DOHH2 (cell line): ENCODE measurements around the gene DUSP16.

Experiments used
- H3F3A ChIP-seq: fragments of 200-600 bp; sonication (generic), shearing (Covaris generic); 2 replicates; pipeline ENCODE4 v1.6.0; 2016; ENCODE audit warnings: antibody characterized with exemption, mild to moderate bottlenecking; ENCODE audit not compliant: control insufficient read depth, insufficient read depth
- H3K27ac ChIP-seq: fragments of 200-600 bp; sonication (generic); 2 replicates; pipeline ENCODE4 v1.5.1; 2014; ENCODE audit warnings: low read depth, mild to moderate bottlenecking, low read length, moderate library complexity
- H3K27me3 ChIP-seq: fragments of 200-600 bp; sonication (generic); 2 replicates; pipeline ENCODE4 v1.6.1; 2014; ENCODE audit warnings: mild to moderate bottlenecking, low read length, mixed read lengths; ENCODE audit not compliant: control insufficient read depth
- H3K36me3 ChIP-seq: fragments of 200-600 bp; sonication (generic); 2 replicates; pipeline ENCODE4 v1.6.1; 2014; ENCODE audit warnings: mild to moderate bottlenecking, low read length, moderate library complexity, mixed read lengths; ENCODE audit not compliant: control insufficient read depth
- H3K4me1 ChIP-seq: fragments of 200-600 bp; sonication (generic); 2 replicates; pipeline ENCODE4 v1.6.1; 2014; ENCODE audit warnings: mild to moderate bottlenecking, low read length, mixed read lengths; ENCODE audit not compliant: control insufficient read depth
- H3K4me2 ChIP-seq: fragments of 200-600 bp; sonication (generic); 2 replicates; pipeline ENCODE4 v1.6.0; 2014; ENCODE audit warnings: mild to moderate bottlenecking, low read length, moderate library complexity
- H3K4me3 ChIP-seq: fragments of 200-600 bp; sonication (generic); 2 replicates; pipeline ENCODE4 v1.5.1; 2014; ENCODE audit warnings: mild to moderate bottlenecking, low read length, mixed read lengths
- H3K79me2 ChIP-seq: fragments of 200-600 bp; sonication (generic); 2 replicates; pipeline ENCODE4 v1.6.1; 2014; ENCODE audit warnings: mild to moderate bottlenecking, low read length, mixed read lengths; ENCODE audit not compliant: control insufficient read depth
- H3K9me2 ChIP-seq: fragments of 200-600 bp; sonication (generic); replicated peaks from 2 replicates; pipeline ENCODE4 v1.6.1; 2014; ENCODE audit warnings: mild to moderate bottlenecking, low read length, mixed read lengths; ENCODE audit not compliant: control insufficient read depth
- H3K9me3 ChIP-seq: fragments of 200-600 bp; sonication (generic); 2 replicates; pipeline ENCODE4 v1.6.1; 2014; ENCODE audit warnings: antibody characterized with exemption, low read length, mixed read lengths; ENCODE audit not compliant: control insufficient read depth, insufficient read depth
- H4K20me1 ChIP-seq: fragments of 200-600 bp; sonication (generic); 2 replicates; pipeline ENCODE4 v1.6.0; 2014; ENCODE audit warnings: low read depth, mild to moderate bottlenecking, antibody characterized with exemption, low read length, moderate library complexity; ENCODE audit not compliant: control insufficient read depth, insufficient read depth
- CTCF ChIP-seq: fragments of 200-600 bp; sonication (generic); IDR thresholded peaks from one replicate; pipeline ENCODE4 v1.5.1; 2014; ENCODE audit warnings: antibody characterized with exemption, mild to moderate bottlenecking, low read depth, low read length; ENCODE audit not compliant: poor library complexity, severe bottlenecking
- EZH2phosphoT487 ChIP-seq: fragments of 200-600 bp; sonication (generic); IDR thresholded peaks from 2 replicates; pipeline ENCODE4 v1.6.1; 2017; ENCODE audit warnings: borderline replicate concordance, mild to moderate bottlenecking, antibody characterized with exemption, low read length, moderate library complexity, mixed read lengths

DUSP16 gene

GRCh38 chr12:12508612-12509011 is 54.1 kb downstream of the DUSP16 start:
- Histone ChIP-seq H3F3A (no peaks in the 10 kb centered on the region), H3K79me2 (no peaks in the 10 kb centered on the region)

GRCh38 chr12:12507121-12507520 is 55.5 kb downstream of the DUSP16 start:
- H3K4me2 ChIP-seq, result no peak overlapping the region
- H3K4me3 ChIP-seq, result no peak overlapping the region
- H3F3A ChIP-seq, result no peaks in the 10 kb centered on the region
- no peaks in the 10 kb centered on the region for H3K9me3 ChIP-seq
- peaks cover 15% of the 10 kb centered on the region; the same call in 1 of the 2 replicates for H3K27me3 ChIP-seq
- H3K79me2 ChIP-seq, result no peaks in the 10 kb centered on the region
- no peak overlapping the region for H3K27ac ChIP-seq
- no peaks in the 10 kb centered on the region for H4K20me1 ChIP-seq
- H3K36me3 ChIP-seq, result no peaks in the 10 kb centered on the region
- H3K4me1 ChIP-seq, result no peaks in the 10 kb centered on the region
- TF ChIP-seq EZH2phosphoT487, result no peak
- no peak for TF ChIP-seq CTCF
- H3K9me2 ChIP-seq, result no peaks in the 10 kb centered on the region

More at GRCh38 chr12:12508612-12509011, 54.1 kb downstream of the DUSP16 start:
- H3K36me3 ChIP-seq, result no peaks in the 10 kb centered on the region
- no peaks in the 10 kb centered on the region for H4K20me1 ChIP-seq
- H3K9me2 ChIP-seq, result no peaks in the 10 kb centered on the region
- H3K27ac ChIP-seq, result no peak overlapping the region
- no peaks in the 10 kb centered on the region for H3K9me3 ChIP-seq
- no peak for TF ChIP-seq EZH2phosphoT487
- H3K4me2 ChIP-seq, result no peak overlapping the region
- peaks cover 24% of the 10 kb centered on the region for H3K27me3 ChIP-seq
- no peak overlapping the region for H3K4me3 ChIP-seq
- H3K4me1 ChIP-seq, result no peaks in the 10 kb centered on the region

- Histone ChIP-seq H3K27ac (no peak overlapping the region), H3K9me2 (no peaks in the 10 kb centered on the region), H3F3A (no peaks in the 10 kb centered on the region), H4K20me1 (no peaks in the 10 kb centered on the region), H3K4me1 (no peaks in the 10 kb centered on the region), H3K79me2 (no peaks in the 10 kb centered on the region), H3K9me3 (no peaks in the 10 kb centered on the region), H3K4me3 (no peak overlapping the region), H3K27me3 (peaks cover 9% of the 10 kb centered on the region; the same call in 1 of the 2 replicates), H3K4me2 (no peak overlapping the region), H3K36me3 (no peaks in the 10 kb centered on the region)
- no peak for TF ChIP-seq CTCF
- TF ChIP-seq EZH2phosphoT487, result no peak
Measured at GRCh38 chr12:12506496-12506890, 56.2 kb downstream of the DUSP16 start.

GRCh38 chr12:12505544-12506495 is 56.8 kb downstream of the DUSP16 start:
- Histone ChIP-seq H3K36me3 (no peaks in the 10 kb centered on the region), H3K27me3 (peaks cover 6% of the 10 kb centered on the region; the same call in 1 of the 2 replicates), H3K9me2 (no peaks in the 10 kb centered on the region), H3K27ac (no peak overlapping the region), H3K9me3 (no peaks in the 10 kb centered on the region), H3K4me3 (no peak overlapping the region), H3K4me1 (no peaks in the 10 kb centered on the region), H3F3A (no peaks in the 10 kb centered on the region), H3K4me2 (no peak overlapping the region), H4K20me1 (no peaks in the 10 kb centered on the region), H3K79me2 (no peaks in the 10 kb centered on the region)
- no peak for TF ChIP-seq CTCF
- TF ChIP-seq EZH2phosphoT487, result no peak
